ENCODE results near the gene PDXP.
"Not testable (repeated sequence)": the region's sequence is repeated elsewhere in the genome, so short reads cannot be mapped to it uniquely, and the experiment has no call there.

PDXP gene

DNA sequence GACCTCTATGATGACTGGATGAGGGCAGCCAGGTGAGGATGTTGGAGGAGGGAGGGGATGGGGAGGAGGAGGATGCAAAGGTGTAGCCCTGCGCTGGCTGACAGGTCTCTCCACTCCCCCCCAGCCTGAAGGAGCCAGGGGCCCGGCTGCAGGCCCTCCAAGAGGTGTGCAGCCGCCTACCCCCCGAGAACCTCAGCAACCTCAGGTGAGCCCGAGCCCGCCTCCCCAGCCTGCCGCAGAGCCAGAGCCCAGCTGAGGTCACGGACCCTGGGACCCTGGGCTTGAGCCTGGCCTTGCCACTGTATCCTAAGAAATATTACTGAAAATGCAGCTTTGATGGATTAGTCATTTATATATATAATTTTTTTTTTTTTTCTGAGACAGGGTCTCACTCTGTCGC lies 11.2 kb upstream of the PDXP start:
- no peak for DNase-seq (ENCODE audit: low read depth)

DNA sequence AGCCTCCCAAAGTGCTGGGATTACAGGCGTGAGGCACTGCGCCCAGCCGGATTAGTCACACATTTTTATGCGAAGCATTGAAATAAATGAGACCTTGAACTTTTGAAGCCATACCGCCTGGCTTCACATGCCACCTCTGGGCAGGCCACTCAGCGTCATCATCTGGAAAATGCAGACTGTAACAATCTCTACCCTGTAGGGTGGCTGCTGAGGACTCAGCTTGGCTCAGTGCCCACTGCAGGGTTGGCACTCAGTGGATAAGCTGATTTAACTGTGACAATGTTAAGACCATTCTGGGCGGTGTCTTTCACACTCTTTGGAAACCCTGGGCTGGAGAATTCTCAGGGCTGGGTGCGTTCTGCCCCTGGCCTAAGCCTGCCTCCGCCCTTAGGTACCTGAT lies 10.6 kb upstream of the PDXP start:
- DNase-seq (ENCODE audit: low read depth): no peak

DNA sequence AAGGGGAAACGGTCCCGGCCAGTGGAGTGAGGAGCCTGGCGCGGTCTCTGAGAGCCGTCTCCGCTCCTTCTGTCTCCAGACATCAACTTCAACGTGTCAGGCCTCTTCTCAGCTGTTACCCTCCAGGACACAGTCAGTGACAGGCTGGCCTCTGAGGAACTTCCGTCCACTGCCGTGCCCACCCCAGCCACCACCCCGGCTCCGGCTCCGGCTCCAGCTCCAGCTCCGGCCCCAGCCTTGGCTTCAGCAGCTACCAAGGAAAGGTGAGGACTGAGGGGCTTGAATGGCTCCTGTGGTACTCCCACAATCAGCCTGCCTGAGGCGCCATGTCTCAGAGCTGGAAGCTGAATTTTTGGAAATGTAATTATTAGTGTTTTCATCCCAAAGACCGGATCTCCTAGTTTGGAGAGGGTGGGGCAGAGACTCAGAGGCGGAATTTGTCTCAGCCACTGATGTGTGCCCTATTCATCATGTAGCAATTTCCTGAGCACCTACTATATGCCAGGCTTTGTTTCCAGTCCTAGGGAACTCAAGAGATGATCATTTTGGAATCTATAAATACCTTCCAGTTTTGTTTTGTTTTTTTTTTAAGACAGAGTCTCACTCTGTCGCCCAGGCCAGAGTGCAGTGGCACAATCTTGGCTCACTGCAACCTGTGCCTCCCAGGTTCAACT lies 7.9 kb upstream of the PDXP start:
- DNase-seq (ENCODE audit: low read depth): no peak

DNA sequence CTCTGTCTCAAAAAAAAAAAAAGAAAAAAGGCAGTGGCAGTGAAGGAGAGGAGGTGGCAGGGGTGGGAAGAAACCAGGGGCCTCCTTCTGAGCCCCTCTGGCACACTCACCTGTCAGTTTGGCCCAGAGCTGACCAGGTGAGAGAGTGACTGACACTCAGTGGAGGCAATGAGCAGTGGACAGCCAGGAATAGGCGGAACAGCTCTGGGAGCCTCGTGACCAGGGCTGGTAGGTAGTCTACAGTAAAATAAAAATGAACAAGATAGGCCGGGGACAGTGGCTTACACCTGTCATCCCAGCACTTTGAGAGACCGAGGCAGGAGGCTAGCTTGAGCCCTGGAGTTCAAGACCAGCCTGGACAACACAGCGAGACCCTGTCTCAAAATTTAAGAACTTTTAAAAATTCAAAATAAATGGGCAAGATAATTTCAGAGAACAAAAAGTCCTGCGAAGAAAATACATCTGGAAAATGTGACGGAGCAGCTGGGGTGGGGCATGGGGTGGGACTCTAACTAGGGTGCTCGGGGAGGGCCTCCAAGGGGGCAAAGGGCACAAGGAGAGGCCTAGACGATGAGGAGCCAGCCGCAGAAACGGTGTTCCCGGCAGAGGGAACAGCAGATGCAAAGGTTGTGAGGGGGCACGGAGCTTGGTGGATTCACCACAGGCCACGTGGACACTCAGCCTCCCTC lies 3.8 kb upstream of the PDXP start:
- DNase-seq (ENCODE audit: low read depth): no peak

DNA sequence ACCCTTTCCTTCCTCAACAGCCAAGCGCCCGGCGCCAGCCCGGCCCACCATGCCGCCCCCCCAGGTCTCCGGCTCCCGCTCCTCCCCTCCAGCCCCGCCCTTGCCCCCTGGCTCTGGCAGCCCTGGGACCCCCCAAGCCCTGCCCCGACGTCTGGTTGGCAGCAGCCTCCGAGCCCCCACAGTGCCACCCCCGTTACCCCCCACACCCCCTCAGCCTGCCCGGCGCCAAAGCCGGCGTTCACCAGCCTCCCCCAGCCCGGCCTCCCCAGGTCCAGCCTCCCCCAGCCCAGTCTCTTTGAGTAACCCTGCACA lies 3.3 kb upstream of the PDXP start:
- DNase-seq (ENCODE audit: low read depth): no peak

DNA sequence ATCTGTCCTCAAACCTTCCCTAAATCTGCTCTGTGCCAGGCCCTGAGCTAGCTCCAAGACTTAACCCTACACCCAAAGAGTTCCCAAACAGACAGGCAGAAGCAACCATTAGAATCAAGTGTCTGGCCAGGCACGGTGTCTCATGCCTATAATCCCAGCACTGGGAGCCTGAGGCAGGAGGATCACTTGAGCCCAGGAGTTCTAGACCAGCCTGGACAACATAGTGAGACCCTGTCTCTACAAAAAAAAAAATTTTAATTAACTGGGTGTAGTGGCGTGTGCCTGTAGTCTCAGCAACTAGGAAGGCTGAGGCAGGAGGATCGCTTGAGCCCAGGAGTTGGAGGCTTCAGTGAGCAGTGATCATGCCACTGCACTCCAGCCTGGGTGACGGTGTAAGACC lies 1.9 kb upstream of the PDXP start:
- not testable (repeated sequence) for DNase-seq (ENCODE audit: low read depth)

DNA sequence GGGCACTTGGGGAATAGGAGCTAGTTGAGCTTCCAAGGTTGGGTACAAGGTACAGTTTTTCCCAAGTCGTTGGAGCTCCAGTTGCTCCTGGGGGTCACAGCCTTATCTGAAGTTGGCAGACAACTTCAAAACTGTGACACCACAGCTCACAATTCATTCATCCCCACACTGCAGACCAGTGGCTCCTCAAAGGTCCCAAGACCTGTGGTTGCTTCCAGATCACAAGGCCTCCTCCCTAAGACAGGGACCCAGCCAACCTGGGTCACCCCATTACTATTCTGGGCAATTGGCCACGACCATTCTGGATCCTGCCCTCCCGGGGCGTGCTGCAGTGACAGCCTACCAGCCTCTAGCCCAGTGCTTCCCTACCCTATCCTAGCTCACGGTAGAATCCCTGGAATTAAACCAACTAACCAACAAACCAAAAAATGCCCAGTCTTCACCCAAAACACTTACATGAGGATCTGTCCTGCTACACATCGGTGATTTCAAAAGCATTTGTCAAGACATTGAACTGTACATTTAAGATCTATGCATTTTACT lies 862 bp upstream of the PDXP start:
- no peak for DNase-seq (ENCODE audit: low read depth)

DNA sequence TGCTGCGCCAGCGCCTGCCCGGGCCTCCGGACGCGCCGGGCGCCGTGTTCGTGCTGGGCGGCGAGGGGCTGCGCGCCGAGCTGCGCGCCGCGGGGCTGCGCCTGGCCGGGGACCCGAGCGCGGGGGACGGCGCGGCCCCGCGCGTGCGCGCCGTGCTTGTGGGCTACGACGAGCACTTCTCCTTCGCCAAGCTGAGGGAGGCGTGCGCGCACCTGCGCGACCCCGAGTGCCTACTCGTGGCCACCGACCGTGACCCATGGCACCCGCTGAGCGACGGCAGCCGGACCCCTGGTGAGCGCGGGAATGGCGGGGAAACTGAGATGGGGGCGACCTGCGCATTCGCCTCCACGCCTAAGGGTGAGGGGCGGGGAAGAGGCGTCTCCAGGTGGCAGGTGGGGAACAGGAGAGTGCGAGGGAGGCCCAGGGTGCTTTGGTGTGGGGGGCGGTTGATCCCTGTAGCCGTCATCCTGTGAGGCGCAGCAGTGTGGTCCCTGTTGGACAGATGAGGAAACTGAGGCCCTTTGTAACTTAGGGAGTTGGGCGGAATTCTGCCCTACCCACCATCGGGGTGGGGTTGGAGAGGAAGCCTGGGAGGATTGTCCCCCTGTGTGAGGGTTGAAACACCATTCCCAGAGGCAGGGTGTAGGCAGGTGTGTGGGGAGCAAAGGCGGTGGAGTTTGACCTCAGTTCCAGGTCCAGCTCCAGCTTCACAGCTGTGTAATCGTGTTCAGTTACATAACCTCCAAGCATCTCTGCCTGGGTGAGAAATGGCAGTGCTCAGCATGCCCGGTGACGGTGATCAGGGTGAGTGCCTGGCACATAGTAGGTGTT lies 758 bp downstream of the PDXP start:
- DNase-seq (ENCODE audit: low read depth): no peak

DNA sequence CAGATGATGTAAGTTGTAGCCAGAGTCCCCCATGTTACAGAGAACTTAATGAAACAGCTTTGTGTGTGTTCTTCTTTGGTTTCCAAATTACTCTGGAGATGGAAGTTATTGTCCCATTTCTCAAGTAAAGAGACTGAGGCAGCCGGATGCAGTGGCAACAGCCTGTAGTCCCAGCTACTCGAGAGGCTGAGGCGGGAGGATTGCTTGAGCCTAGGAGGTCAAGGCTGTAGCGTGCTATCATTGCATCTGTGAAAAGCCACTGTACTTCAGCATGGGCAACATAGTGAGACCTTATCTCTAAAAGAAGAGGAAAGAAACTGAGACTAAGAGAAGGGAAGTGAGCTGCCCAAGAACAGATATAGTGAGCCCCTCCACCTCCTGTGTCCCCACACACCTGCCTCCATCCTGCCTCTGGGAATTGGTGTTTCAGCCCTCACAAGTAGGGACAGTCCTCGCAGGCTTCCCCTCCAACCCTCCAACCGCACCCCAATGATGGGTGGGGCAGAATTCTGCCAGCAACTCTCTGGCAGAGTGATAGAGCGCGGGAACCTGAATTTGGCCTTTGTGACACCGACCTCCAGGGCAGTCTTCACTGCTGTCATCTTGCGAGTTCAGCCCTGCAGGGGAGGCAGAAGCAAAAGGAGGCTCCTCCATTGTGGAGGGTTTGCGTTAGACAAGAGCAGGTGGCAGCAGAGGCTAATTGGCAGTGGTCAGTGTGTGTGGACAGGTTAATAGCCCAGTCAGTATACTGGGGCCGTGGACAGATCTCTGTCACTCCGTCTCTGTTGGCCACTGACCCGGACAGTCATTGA lies 1.6 kb downstream of the PDXP start:
- DNase-seq (ENCODE audit: low read depth): no peak

DNA sequence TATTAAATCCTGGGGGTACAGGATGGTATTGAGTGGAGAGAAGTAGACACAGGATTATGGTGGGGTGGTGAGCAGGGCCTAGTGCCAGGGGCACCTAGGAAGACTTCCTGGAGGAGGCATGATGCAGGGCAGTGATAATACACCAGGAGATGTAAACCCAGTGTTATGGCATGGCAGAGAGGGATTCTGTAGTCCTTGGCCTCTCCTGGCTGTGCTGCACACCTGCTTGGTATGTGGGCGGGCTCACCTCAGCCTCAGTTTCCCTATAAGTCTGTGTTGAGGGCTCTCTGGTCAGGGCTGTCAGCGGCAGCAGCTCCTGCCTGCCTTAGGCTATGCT lies 2.2 kb downstream of the PDXP start:
- no peak for DNase-seq (ENCODE audit: low read depth)

DNA sequence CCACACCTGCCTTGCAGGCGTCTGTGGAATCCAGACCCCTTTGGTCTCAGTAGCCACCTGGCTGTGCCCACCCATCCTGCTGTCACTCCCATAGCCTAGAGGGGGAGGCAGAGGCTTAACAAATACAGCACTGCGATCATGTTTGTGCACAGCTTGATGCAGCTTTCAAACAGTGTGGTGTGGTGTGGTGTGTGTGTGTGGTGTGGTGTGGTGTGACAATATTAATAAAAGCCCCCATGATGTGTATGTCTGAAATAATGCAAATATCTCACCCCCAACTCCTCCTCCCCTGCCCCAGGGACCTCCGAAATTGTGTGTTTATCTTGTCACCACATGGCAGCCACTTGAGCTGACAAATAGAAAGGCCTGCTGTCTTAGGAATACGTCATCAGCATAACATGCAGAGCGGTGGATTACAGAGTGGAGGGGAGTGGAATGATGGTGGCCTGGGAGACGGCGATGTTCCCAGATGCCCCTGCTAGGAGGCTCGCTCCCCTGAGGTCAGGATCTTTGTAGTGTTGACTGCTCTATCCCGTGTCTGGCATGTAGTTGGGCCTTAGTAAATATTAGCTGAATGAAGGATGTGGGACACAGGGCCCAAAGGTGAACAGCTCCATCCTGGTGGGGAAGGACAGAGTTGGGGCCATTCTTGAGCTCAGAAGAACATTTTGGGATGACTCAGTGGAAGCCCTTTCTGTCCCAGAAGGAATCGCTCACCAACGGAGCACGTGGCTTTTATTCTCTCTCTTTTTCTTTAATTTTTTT lies 2.8 kb downstream of the PDXP start:
- no peak for DNase-seq (ENCODE audit: low read depth)

DNA sequence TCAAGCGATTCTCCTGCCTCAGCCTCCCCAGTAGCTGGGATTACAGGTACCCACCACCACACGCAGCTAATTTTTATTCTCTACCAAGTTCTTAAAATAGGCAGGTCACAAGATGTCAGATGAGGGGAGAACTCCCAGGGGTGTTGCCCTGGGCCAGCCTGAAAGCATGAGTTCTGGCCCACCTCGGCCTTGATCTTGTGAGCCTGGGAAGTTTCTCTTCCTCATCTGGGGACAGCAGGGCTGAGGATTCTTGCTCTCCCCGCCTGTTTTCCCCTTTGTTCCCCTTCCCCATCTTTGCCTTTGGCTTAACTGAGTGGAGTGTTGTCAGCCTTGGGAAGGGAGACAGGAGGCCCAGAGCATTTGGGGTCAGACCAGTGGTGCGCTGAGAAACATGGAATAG lies 3.5 kb downstream of the PDXP start:
- DNase-seq (ENCODE audit: low read depth): no peak

DNA sequence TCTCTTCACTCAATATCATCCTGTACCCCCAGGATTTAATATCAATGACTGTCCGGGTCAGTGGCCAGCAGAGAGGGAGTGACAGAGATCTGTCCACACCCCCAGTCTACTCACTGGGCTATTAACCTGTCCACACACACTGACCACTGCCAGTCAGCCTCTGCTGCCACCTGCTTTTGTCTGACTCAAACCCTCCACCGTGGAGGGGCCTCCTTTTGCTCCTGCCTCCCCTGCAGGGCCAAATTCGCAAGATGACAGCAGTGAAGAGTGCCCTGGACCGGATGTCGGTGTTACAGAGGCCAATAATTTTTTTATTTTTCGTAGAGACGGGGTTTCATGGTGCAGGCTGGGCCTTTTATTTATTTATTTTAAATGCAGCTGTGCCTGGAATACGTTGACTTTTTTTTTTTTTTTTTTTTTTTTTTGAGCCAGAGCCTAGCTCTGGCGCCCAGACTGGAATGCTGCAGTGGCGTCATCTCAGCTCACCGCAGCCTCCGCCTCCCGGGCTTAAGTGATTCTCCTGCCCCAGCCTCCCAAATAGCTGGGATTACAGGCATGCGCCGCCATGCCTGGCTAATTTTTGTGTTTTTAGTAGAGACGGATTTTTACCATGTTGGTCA lies 5.1 kb downstream of the PDXP start:
- no peak for DNase-seq (ENCODE audit: low read depth)

DNA sequence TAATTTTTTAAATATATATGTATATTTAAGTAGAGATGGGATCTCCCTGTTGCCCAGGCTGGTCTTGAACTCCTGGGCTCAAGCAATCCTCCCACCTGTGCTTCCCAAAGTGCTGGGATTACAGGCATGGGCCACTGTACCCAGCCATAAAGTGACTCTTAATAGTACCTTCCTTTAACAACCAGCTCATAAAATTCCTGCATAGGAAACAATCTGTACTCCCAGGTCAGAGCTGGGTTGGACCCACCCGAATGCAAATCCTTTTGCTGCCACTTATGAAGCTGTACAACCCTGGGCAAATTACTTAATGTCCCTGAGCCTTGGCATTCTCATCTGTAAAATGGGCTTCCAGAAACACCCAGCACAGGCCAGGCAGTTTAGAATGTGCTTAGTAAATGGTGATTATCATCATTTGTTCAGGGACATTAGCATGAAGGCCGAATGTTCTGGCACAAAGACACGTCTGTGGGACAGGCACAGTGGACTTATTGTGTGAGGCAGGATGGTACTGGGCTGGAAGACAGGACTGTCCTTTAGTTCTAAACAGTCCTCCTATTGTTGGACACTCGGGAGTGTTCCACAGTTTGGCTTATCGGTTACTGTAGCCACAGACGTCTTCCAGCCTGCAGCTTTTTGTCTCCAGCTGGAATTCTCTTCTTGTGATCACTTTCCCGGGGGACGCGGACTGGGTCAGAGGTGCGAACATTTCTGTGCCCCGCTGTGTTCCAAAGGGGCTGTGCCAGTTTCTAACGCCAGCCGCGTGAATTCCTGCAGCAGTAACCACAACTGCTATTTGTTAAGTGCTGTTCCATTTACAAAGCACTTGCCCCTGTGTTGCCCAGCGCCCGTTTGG lies 6.0 kb downstream of the PDXP start:
- DNase-seq (ENCODE audit: low read depth): no peak

DNA sequence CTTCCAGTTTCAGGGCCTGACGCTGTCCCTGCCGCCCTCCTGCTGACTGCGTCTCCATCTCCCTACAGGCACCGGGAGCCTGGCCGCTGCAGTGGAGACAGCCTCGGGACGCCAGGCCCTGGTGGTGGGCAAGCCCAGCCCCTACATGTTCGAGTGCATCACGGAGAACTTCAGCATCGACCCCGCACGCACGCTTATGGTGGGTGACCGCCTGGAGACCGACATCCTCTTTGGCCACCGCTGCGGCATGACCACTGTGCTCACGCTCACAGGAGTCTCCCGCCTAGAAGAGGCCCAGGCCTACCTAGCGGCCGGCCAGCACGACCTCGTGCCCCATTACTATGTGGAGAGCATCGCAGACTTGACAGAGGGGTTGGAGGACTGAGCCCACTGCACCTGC lies 7.0 kb downstream of the PDXP start:
- DNase-seq (ENCODE audit: low read depth): no peak

DNA sequence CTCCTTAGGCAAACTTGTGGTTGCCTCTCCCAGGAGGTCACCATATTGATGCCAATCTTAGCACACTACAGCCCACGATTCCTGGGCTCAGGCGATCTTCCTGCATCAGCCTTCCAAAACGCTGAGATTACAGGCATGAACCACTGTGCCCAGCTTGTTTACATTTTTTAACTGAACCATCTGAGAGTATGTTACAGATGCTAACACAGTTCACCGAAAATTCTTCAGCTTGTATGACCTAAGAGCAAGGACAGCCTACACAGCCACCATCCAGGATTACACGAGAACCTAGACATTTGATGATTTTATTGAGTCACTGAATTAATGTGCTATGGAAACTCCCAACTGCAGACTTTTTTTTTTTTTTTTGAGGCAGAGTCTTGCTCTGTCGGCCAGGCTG lies 11.1 kb downstream of the PDXP start:
- no peak for DNase-seq (ENCODE audit: low read depth)

DNA sequence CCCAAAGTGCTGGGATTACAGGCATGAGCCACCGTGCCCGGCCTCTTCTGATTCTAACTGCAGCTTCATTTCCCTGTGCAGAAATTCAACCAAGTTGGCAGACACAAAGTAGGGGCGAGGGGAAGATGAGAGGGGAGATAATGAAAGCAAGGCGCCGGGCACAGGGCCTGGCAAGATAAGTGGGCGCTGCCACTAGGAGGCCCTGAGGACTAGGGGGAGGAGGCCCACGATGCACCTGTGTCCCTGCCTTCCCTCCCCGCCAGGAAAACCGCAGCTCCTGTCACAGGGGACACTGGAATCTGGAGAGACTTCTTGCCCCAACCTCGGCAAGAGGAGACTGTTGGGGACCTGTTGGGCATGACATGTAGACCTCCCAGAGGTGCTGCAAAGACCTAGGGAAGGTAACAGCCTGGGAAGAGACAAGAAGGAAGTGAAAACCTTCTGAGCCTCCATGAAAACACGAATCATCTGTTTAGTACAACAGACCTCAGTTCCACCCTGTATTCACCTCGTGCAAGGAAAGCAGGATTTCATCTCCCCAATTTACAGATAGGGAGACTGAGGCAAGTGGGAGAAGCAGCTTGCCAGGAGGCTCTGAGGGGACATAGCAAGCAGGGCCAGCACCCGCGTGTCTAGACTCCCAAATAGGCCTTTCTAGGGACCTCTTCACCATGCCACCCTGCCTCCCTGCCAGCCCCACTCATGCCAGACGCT lies 13.8 kb downstream of the PDXP start:
- DNase-seq (ENCODE audit: low read depth): no peak

DNA sequence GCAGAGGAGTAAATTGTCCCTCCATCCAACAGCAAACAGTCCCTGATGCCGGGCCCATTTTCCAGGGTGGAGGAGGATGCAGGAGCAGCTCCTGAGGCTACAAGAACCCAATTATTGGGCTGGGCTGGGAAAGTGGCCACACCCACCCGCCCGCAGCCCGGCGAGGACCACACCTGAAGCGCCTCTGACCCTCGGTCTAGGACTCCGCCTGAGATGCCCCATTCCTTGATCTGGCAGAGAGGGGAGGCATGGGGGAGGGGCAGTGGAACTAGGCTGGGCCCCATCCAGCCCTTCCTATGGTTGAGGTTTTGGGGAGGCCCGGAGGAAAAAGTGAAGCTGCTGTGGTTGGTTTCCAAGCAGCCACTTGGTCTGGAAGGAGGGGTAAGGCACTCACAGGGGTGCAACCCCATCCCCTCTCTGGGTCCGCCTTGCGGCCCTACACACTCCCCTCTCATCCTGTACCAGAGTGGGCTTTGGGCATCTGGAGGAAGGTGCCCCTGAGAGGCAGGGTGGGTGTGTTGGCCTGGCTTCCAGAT lies 14.5 kb downstream of the PDXP start:
- no peak for DNase-seq (ENCODE audit: low read depth)

DNA sequence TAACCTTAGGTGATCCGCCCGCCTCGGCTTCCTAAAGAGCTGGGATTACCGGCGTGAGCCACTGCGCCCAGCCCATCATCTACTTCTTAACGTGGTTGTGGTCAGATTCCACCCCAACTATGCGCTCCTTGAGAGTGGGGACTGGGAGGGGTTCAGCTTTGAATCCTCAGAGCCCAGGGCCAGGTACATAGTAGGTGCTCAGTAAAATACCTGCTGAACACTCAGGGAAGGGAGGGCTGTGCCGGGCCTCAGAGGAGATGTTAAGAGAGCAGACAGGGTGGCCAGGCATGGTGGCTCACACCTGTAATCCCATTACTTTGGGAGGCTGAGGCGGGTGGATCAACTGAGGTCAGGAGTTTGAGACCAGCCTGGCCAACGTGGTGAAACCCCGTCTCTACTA lies 15.7 kb downstream of the PDXP start:
- no peak for DNase-seq (ENCODE audit: low read depth)

Data from HS-5 (cell line).